Measurements from ENCODE around the gene COL4A1. TPM values are rescaled to one million over a fixed set of nuclear protein-coding genes. Genes with fewer than 3 reads are reported as not detected.

Gene COL4A1
- polyA plus RNA-seq, 1 of the 3 experiments (the other 2 are of a cell fraction), result 30.3 TPM

DNA sequence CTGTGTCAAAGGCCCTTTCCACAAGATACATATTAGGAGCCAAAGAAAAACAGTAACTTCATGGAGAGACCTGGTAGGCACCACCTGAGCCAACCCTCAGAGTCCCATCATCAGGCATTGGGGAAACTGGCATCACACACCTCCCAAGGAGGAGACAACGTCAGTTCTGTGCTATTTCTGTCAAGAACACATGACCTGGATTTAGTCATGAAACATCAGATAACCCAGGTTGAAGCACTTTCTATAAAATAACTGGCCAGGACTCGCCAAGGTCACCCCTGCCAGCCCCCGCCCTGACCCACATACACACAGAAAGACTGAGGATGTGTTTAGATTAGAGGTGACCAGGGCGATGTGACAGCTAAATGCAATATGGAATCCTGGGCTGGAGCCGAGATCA, 35.6 kb downstream of the COL4A1 start:
- Histone ChIP-seq H3K4me3 (ENCODE audit: low read depth in 2 of 2, low read length in 1 of 2) (no peak overlapping the region), H3K9ac (no peak overlapping the region), H3F3A (replicated peaks; ENCODE audit: insufficient read depth) (peaks cover 3% of the 10 kb centered on the region), H3K9me3 (no peaks in the 10 kb centered on the region), H3K4me2 (no peak overlapping the region), H2AFZ (ENCODE audit: low read depth) (no peak overlapping the region), H3K4me1 (ENCODE audit: control insufficient read depth in 1 of 2, insufficient read depth in 2 of 2, low read depth in 1 of 2, low read length in 1 of 2) (peaks cover 0 to 30% of the 10 kb centered on the region in 2 experiments; a peak in 3 of 4 replicates), H3K36me3 (replicated peaks in 1 of 2; ENCODE audit: control insufficient read depth in 1 of 2, insufficient read depth in 2 of 2, low read length in 1 of 2) (peaks cover 0 to 20% of the 10 kb centered on the region in 2 experiments), H3K79me2 (ENCODE audit: insufficient read depth) (peaks cover 98% of the 10 kb centered on the region), H3K27ac (ENCODE audit: low read depth in 2 of 2, low read length in 1 of 2) (no peak overlapping the region), H3K27me3 (ENCODE audit: insufficient read depth) (no peaks in the 10 kb centered on the region), H3K9me2 (no peaks in the 10 kb centered on the region), H4K20me1 (ENCODE audit: insufficient read depth) (peaks cover 40% of the 10 kb centered on the region; the same call in 1 of the 2 replicates)
- CTCF ChIA-PET, result interaction anchor here (1.1 to 3.5 kb wide), 2 partner anchors 122 to 141 kb away, joined by 3 to 14 read pairs; no protein-coding TSS in a partner anchor
- POLR2A ChIA-PET, result no interaction called here
- 93% methylated on average over 5 of the region's 5 CpGs for WGBS (ENCODE audit: low lambda C conversion rate)
- no peak for DNase-seq
- no peak for TF ChIP-seq YY1 (IDR thresholded peaks at IDR 0.05; ENCODE audit: low read depth)
- TF ChIP-seq RFX5 (IDR thresholded peaks at IDR 0.05; ENCODE audit: low read length), result no peak
- TF ChIP-seq, protein P1, sequence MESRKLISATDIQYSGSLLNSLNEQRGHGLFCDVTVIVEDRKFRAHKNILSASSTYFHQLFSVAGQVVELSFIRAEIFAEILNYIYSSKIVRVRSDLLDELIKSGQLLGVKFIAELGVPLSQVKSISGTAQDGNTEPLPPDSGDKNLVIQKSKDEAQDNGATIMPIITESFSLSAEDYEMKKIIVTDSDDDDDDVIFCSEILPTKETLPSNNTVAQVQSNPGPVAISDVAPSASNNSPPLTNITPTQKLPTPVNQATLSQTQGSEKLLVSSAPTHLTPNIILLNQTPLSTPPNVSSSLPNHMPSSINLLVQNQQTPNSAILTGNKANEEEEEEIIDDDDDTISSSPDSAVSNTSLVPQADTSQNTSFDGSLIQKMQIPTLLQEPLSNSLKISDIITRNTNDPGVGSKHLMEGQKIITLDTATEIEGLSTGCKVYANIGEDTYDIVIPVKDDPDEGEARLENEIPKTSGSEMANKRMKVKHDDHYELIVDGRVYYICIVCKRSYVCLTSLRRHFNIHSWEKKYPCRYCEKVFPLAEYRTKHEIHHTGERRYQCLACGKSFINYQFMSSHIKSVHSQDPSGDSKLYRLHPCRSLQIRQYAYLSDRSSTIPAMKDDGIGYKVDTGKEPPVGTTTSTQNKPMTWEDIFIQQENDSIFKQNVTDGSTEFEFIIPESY (IDR thresholded peaks at IDR 0.05; ENCODE audit: borderline replicate concordance, low read depth), result no peak
- no peak for TF ChIP-seq CHD2 (IDR thresholded peaks at IDR 0.05; ENCODE audit: low read length, partially characterized antibody)
- TF ChIP-seq RAD21 (IDR thresholded peaks at IDR 0.05; ENCODE audit: low read length), result no peak
- no peak for TF ChIP-seq GABPA (IDR thresholded peaks at IDR 0.05; ENCODE audit: low read depth)

DNA sequence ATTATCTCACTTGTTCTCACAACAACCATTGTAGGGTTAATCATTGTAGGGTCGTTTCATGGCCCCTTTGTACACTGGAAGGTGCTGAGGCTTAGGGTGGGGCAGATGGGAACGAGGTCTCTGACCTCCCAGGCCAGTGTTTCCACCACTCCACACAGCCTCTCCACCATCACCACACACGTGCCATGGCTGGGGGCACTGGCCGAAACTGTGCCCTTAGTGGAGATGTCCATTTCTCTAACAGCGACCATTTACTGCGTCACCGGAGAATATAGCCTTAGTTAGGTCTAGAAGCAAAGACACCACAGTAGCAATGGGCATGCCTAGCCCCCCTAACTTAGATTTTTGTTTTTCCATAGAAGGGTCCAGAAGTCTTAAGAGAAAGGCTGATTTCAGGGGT, 36.5 kb downstream of the COL4A1 start:
- H3K4me1 ChIP-seq (ENCODE audit: control insufficient read depth in 1 of 2, insufficient read depth in 2 of 2, low read depth in 1 of 2, low read length in 1 of 2), result peaks cover 0 to 34% of the 10 kb centered on the region in 2 experiments; a peak in 2 of 4 replicates
- no peak overlapping the region for H3K4me2 ChIP-seq
- H3K9me3 ChIP-seq, result no peaks in the 10 kb centered on the region
- POLR2A ChIA-PET, result no interaction called here
- CTCF ChIA-PET, result interaction anchor here (1.1 to 3.5 kb wide), 3 partner anchors 13 to 141 kb away, joined by 3 to 14 read pairs (median 3); no protein-coding TSS in a partner anchor
- peaks cover 98% of the 10 kb centered on the region for H3K79me2 ChIP-seq (ENCODE audit: insufficient read depth)
- H3F3A ChIP-seq (replicated peaks; ENCODE audit: insufficient read depth), result peaks cover 6% of the 10 kb centered on the region
- H3K36me3 ChIP-seq (replicated peaks in 1 of 2; ENCODE audit: control insufficient read depth in 1 of 2, insufficient read depth in 2 of 2, low read length in 1 of 2), result peaks cover 0 to 20% of the 10 kb centered on the region in 2 experiments
- no peak overlapping the region for H3K27ac ChIP-seq (ENCODE audit: low read depth in 2 of 2, low read length in 1 of 2)
- DNase-seq, result no peak
- no peaks in the 10 kb centered on the region for H3K27me3 ChIP-seq (ENCODE audit: insufficient read depth)
- no peak overlapping the region for H2AFZ ChIP-seq (ENCODE audit: low read depth)
- 81% methylated on average over 7 of the region's 7 CpGs for WGBS (ENCODE audit: low lambda C conversion rate)
- no peaks in the 10 kb centered on the region for H3K9me2 ChIP-seq
- H3K4me3 ChIP-seq (ENCODE audit: low read depth in 2 of 2, low read length in 1 of 2), result no peak overlapping the region
- H3K9ac ChIP-seq, result no peak overlapping the region
- peaks cover 42% of the 10 kb centered on the region; the same call in 1 of the 2 replicates for H4K20me1 ChIP-seq (ENCODE audit: insufficient read depth)
- no peak for TF ChIP-seq EZH2phosphoT487 (IDR thresholded peaks at IDR 0.05; ENCODE audit: borderline replicate concordance, low read depth)
- no peak for TF ChIP-seq EP300 (IDR thresholded peaks at IDR 0.05; ENCODE audit: borderline replicate concordance in 1 of 2, low read depth in 1 of 2, low read length in 1 of 2)
- no peak for TF ChIP-seq RAD21 (IDR thresholded peaks at IDR 0.05; ENCODE audit: low read length)
- TF ChIP-seq, protein P2, sequence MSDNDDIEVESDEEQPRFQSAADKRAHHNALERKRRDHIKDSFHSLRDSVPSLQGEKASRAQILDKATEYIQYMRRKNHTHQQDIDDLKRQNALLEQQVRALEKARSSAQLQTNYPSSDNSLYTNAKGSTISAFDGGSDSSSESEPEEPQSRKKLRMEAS (IDR thresholded peaks at IDR 0.05; ENCODE audit: low read depth), result no peak
- no peak for TF ChIP-seq MEF2A (IDR thresholded peaks at IDR 0.05; ENCODE audit: borderline replicate concordance, low read depth)
- TF ChIP-seq, protein P3, sequence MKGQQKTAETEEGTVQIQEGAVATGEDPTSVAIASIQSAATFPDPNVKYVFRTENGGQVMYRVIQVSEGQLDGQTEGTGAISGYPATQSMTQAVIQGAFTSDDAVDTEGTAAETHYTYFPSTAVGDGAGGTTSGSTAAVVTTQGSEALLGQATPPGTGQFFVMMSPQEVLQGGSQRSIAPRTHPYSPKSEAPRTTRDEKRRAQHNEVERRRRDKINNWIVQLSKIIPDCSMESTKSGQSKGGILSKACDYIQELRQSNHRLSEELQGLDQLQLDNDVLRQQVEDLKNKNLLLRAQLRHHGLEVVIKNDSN (IDR thresholded peaks at IDR 0.05; ENCODE audit: borderline replicate concordance, low read depth), result no peak
- TF ChIP-seq YY1 (IDR thresholded peaks at IDR 0.05; ENCODE audit: low read depth), result no peak
- TF ChIP-seq TEAD4 (IDR thresholded peaks at IDR 0.05; ENCODE audit: borderline replicate concordance, insufficient read depth), result no peak
- no peak for TF ChIP-seq RFX5 (IDR thresholded peaks at IDR 0.05; ENCODE audit: low read length)
- TF ChIP-seq, protein P4, sequence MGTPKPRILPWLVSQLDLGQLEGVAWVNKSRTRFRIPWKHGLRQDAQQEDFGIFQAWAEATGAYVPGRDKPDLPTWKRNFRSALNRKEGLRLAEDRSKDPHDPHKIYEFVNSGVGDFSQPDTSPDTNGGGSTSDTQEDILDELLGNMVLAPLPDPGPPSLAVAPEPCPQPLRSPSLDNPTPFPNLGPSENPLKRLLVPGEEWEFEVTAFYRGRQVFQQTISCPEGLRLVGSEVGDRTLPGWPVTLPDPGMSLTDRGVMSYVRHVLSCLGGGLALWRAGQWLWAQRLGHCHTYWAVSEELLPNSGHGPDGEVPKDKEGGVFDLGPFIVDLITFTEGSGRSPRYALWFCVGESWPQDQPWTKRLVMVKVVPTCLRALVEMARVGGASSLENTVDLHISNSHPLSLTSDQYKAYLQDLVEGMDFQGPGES (IDR thresholded peaks at IDR 0.05; ENCODE audit: low read depth, low read length), result no peak
